K562 (cell line): ENCODE measurements around the gene F2RL2. TPM values are rescaled to one million over a fixed set of nuclear protein-coding genes. Genes with fewer than 3 reads are reported as not detected.

Experiments used
- CEBPG ChIP-seq, 3 experiments: fragments of 200-800 bp in 1 of 3; sonication (Bioruptor generic) in 1 of 3; sonication (generic) in 1 of 3; formaldehyde crosslinking in 1 of 3; IDR thresholded peaks in 2 of 3; conservative IDR thresholded peaks in 1 of 3; 2 replicates each; pipeline versions ENCODE4 v1.6.1 to v1.8.0; 2016 to 2022; ENCODE audit warnings: missing compliant biosample characterization in 2 of 3, missing genetic modification characterization in 2 of 3, mild to moderate bottlenecking in 1 of 3, missing genetic modification reagents in 1 of 3
- CREM ChIP-seq: IDR thresholded peaks from 2 replicates; pipeline ENCODE4 v1.6.1; 2014; ENCODE audit warnings: antibody characterized with exemption, low read depth
- DPF2 ChIP-seq: fragments of 450-650 bp; IDR thresholded peaks from 2 replicates; pipeline ENCODE4 v1.6.1; 2016
- GATAD2B ChIP-seq: fragments of 450-650 bp; IDR thresholded peaks from 2 replicates; pipeline ENCODE4 v1.6.1; 2017; ENCODE audit warnings: mild to moderate bottlenecking, borderline replicate concordance
- HCFC1 ChIP-seq: IDR thresholded peaks from 2 replicates; pipeline ENCODE4 v1.6.1; 2012; ENCODE audit warnings: low read depth, low read length, improper control_type of control experiment
- HNRNPL ChIP-seq: fragments of 200-400 bp; formaldehyde crosslinking; IDR thresholded peaks from 2 replicates; pipeline ENCODE4 v1.6.1; 2017; ENCODE audit warnings: low read depth, mild to moderate bottlenecking, low read length
- HOXB6 ChIP-seq: fragments of 250-450 bp; sonication (Bioruptor Pico); IDR thresholded peaks from 2 replicates; pipeline ENCODE4 v1.5.1; 2022; ENCODE audit warnings: mild to moderate bottlenecking, borderline replicate concordance
- KAT7 ChIP-seq: sonication (generic); formaldehyde crosslinking; IDR thresholded peaks from 2 replicates; pipeline ENCODE4 v1.8.0; 2022; ENCODE audit warnings: missing genetic modification reagents, mild to moderate bottlenecking, borderline replicate concordance
- KDM2B ChIP-seq: fragments of 250-450 bp; sonication (Bioruptor Pico); IDR thresholded peaks from 2 replicates; pipeline ENCODE4 v1.8.0; 2021; ENCODE audit warnings: mild to moderate bottlenecking, moderate library complexity
- KHSRP ChIP-seq: fragments of 450-650 bp; IDR thresholded peaks from 2 replicates; pipeline ENCODE4 v1.6.1; 2017
- PHTF2 ChIP-seq: fragments of 250-450 bp; sonication (Bioruptor Pico); IDR thresholded peaks from 2 replicates; pipeline ENCODE4 v1.5.0; 2021; ENCODE audit warnings: mild to moderate bottlenecking
- SAFB2 ChIP-seq: fragments of 200-400 bp; formaldehyde crosslinking; IDR thresholded peaks from 2 replicates; pipeline ENCODE4 v1.6.1; 2018; ENCODE audit warnings: borderline replicate concordance, low read length, low read depth, moderate library complexity; ENCODE audit not compliant: severe bottlenecking
- SNIP1 ChIP-seq: fragments of 450-650 bp; IDR thresholded peaks from 2 replicates; pipeline ENCODE4 v1.7.1; 2017; ENCODE audit warnings: low read depth, mild to moderate bottlenecking
- TAF15 ChIP-seq: fragments of 200-400 bp; formaldehyde crosslinking; IDR thresholded peaks from 2 replicates; pipeline ENCODE4 v1.6.1; 2017; ENCODE audit warnings: mild to moderate bottlenecking, low read depth, low read length, moderate library complexity
- TARDBP ChIP-seq: fragments of 450-650 bp; IDR thresholded peaks from 2 replicates; pipeline ENCODE4 v1.6.1; 2016
- U2AF1 ChIP-seq: fragments of 200-400 bp; formaldehyde crosslinking; optimal IDR thresholded peaks from 2 replicates; pipeline ENCODE3; 2017; ENCODE audit warnings: mild to moderate bottlenecking, low read depth, low read length, moderate library complexity
- polyA plus RNA-seq, 8 experiments: library from polyadenylated mRNA; depleted of rRNA in 4 of 8; stranded (reverse) in 5 of 8; unstranded in 3 of 8; fragments of >200 nt; fragmentation: Nextera tagmentation in 2 of 8; fragmentation: Illumina TruSeq in 1 of 8; extraction: Ambion mirVana in 2 of 8; extraction: Trizol in 1 of 8; gene quantifications; 2 replicates each; pipeline versions ENCODE4 v1.2.1 to v1.2.3, GENCODE V29; 2011 to 2014; ENCODE audit warnings: inconsistent platforms in 1 of 8, missing spikeins in 1 of 8
- total RNA-seq, 7 experiments: library from RNA; depleted of rRNA in 6 of 7; stranded (reverse); fragments of >200 nt in 6 of 7; fragmentation: Illumina TruSeq in 2 of 7; extraction: Trizol in 2 of 7; gene quantifications; 2 replicates each; pipeline versions ENCODE4 v1.2.1 to v1.2.3, GENCODE V29; 2011 to 2021; ENCODE audit warnings: low replicate concordance in 1 of 7
- TF ChIP-seq, protein P1 (sequence below): fragments of 250-450 bp; sonication (Bioruptor Pico); IDR thresholded peaks from 2 replicates; pipeline ENCODE4 v1.4.0; 2020; ENCODE audit warnings: mild to moderate bottlenecking, moderate library complexity
- TF ChIP-seq, protein P2 (sequence below), 2 experiments: fragments of 450-650 bp; conservative IDR thresholded peaks; 2 replicates each; pipeline ENCODE4 v1.6.1; 2017; ENCODE audit warnings: mild to moderate bottlenecking in 2 of 2, moderate library complexity in 2 of 2
- TF ChIP-seq, protein P3 (sequence below): sonication (generic); formaldehyde crosslinking; IDR thresholded peaks from 2 replicates; pipeline ENCODE4 v1.8.0; 2023; ENCODE audit warnings: mild to moderate bottlenecking, missing genetic modification reagents
- TF ChIP-seq, protein P4 (sequence below): sonication (generic); formaldehyde crosslinking; IDR thresholded peaks from 2 replicates; pipeline ENCODE4 v1.8.1; 2023; ENCODE audit warnings: mild to moderate bottlenecking, missing genetic modification reagents
- TF ChIP-seq, protein P5 (sequence below), 2 experiments: fragments of 450-650 bp; IDR thresholded peaks; 2 replicates each; pipeline ENCODE4 v1.6.1; 2016

F2RL2 gene
- total and polyA plus RNA-seq, 9 of the 15 experiments (the other 6 are each of a cell fraction or from before 2014, with no cell fraction given) = 0.03 to 0.12 (median 0.06) TPM; not detected in 3

DNA sequence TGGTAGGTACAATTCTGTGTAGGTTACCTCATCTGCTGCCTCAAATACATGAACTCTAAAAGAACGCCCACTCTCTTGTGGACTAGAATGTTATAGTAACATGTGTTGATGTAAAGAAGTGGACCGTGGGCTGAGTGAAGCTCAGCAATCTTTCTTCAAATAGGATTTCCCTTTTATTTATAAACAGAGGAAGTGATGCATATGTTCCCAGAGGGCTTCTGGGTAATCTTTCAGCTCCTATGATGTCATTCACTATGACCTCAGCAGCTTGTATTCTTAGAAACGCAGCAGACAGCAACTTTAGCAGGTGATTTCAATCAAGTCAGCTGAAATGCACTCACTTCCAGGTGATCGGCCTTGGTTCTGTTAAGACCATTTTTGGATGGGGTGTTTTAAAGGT, 14.4 kb downstream of the F2RL2 start (continued):
- TF ChIP-seq, protein P1, sequence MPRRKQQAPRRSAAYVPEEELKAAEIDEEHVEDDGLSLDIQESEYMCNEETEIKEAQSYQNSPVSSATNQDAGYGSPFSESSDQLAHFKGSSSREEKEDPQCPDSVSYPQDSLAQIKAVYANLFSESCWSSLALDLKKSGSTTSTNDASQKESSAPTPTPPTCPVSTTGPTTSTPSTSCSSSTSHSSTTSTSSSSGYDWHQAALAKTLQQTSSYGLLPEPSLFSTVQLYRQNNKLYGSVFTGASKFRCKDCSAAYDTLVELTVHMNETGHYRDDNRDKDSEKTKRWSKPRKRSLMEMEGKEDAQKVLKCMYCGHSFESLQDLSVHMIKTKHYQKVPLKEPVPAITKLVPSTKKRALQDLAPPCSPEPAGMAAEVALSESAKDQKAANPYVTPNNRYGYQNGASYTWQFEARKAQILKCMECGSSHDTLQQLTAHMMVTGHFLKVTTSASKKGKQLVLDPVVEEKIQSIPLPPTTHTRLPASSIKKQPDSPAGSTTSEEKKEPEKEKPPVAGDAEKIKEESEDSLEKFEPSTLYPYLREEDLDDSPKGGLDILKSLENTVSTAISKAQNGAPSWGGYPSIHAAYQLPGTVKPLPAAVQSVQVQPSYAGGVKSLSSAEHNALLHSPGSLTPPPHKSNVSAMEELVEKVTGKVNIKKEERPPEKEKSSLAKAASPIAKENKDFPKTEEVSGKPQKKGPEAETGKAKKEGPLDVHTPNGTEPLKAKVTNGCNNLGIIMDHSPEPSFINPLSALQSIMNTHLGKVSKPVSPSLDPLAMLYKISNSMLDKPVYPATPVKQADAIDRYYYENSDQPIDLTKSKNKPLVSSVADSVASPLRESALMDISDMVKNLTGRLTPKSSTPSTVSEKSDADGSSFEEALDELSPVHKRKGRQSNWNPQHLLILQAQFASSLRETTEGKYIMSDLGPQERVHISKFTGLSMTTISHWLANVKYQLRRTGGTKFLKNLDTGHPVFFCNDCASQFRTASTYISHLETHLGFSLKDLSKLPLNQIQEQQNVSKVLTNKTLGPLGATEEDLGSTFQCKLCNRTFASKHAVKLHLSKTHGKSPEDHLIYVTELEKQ (CRISPR knock-in tag) = no peak
- no peak for TF ChIP-seq GATAD2B
- TF ChIP-seq, protein P2, sequence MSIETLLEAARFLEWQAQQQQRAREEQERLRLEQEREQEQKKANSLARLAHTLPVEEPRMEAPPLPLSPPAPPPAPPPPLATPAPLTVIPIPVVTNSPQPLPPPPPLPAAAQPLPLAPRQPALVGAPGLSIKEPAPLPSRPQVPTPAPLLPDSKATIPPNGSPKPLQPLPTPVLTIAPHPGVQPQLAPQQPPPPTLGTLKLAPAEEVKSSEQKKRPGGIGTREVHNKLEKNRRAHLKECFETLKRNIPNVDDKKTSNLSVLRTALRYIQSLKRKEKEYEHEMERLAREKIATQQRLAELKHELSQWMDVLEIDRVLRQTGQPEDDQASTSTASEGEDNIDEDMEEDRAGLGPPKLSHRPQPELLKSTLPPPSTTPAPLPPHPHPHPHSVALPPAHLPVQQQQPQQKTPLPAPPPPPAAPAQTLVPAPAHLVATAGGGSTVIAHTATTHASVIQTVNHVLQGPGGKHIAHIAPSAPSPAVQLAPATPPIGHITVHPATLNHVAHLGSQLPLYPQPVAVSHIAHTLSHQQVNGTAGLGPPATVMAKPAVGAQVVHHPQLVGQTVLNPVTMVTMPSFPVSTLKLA (conservative IDR thresholded peaks at IDR 0.05) = no peak
- TF ChIP-seq SNIP1 = no peak
- no peak for TF ChIP-seq HNRNPL
- TF ChIP-seq HOXB6 (CRISPR knock-in tag) = no peak
- TF ChIP-seq KHSRP = no peak
- TF ChIP-seq KAT7 (CRISPR knock-in tag) = no peak
- TF ChIP-seq, protein P3, sequence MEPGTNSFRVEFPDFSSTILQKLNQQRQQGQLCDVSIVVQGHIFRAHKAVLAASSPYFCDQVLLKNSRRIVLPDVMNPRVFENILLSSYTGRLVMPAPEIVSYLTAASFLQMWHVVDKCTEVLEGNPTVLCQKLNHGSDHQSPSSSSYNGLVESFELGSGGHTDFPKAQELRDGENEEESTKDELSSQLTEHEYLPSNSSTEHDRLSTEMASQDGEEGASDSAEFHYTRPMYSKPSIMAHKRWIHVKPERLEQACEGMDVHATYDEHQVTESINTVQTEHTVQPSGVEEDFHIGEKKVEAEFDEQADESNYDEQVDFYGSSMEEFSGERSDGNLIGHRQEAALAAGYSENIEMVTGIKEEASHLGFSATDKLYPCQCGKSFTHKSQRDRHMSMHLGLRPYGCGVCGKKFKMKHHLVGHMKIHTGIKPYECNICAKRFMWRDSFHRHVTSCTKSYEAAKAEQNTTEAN (CRISPR knock-in tag) = no peak
- TF ChIP-seq CEBPG (CRISPR knock-in tag; IDR thresholded peaks at IDR 0.05) = no peak
- peak in 1 of 2 experiments; percentile 23; a peak in 1 of 4 replicates for TF ChIP-seq CEBPG (tag; conservative IDR thresholded peaks at IDR 0.05 in 1 of 2, IDR thresholded peaks at IDR 0.05 in 1 of 2)
- TF ChIP-seq, protein P4, sequence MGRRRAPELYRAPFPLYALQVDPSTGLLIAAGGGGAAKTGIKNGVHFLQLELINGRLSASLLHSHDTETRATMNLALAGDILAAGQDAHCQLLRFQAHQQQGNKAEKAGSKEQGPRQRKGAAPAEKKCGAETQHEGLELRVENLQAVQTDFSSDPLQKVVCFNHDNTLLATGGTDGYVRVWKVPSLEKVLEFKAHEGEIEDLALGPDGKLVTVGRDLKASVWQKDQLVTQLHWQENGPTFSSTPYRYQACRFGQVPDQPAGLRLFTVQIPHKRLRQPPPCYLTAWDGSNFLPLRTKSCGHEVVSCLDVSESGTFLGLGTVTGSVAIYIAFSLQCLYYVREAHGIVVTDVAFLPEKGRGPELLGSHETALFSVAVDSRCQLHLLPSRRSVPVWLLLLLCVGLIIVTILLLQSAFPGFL (CRISPR knock-in tag) = no peak
- peak; percentile 86 for TF ChIP-seq CREM
- TF ChIP-seq TAF15 = no peak
- TF ChIP-seq PHTF2 (CRISPR knock-in tag) = no peak
- peak; percentile 36; the same call in 1 of the 2 replicates for TF ChIP-seq TARDBP
- no peak for TF ChIP-seq KDM2B (CRISPR knock-in tag)
- TF ChIP-seq, protein P5, sequence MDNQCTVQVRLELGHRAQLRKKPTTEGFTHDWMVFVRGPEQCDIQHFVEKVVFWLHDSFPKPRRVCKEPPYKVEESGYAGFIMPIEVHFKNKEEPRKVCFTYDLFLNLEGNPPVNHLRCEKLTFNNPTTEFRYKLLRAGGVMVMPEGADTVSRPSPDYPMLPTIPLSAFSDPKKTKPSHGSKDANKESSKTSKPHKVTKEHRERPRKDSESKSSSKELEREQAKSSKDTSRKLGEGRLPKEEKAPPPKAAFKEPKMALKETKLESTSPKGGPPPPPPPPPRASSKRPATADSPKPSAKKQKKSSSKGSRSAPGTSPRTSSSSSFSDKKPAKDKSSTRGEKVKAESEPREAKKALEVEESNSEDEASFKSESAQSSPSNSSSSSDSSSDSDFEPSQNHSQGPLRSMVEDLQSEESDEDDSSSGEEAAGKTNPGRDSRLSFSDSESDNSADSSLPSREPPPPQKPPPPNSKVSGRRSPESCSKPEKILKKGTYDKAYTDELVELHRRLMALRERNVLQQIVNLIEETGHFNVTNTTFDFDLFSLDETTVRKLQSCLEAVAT (IDR thresholded peaks at IDR 0.05) = no peak
- TF ChIP-seq SAFB2 = no peak
- TF ChIP-seq HCFC1 = no peak
- TF ChIP-seq U2AF1 = no peak
- no peak for TF ChIP-seq DPF2
